ENCODE data around the gene FCMR.

The FCMR gene

DNA sequence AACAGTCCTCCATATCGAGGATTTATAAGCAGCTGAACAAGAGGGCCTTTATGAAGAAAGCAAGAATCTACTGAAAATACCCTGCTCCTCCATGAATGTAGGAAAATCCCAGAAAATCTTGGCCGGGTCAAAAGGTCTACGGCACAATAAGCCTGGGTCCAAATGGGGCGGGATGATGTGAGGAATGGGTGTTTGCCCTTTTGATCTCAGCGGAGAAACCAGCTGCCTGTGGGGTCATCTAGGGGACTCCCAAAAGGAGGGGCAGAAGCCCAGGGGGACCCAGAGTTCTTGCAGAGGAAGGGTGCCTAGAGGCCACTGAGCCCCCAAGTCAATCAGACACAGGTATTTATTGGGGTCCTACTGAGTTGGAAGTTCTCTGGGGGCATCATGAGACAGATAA, 35.9 kb upstream of the FCMR start:
- TF ChIP-seq EZH2phosphoT487 (IDR thresholded peaks at IDR 0.05; ENCODE audit: borderline replicate concordance) = no peak
- TF ChIP-seq, protein P1, sequence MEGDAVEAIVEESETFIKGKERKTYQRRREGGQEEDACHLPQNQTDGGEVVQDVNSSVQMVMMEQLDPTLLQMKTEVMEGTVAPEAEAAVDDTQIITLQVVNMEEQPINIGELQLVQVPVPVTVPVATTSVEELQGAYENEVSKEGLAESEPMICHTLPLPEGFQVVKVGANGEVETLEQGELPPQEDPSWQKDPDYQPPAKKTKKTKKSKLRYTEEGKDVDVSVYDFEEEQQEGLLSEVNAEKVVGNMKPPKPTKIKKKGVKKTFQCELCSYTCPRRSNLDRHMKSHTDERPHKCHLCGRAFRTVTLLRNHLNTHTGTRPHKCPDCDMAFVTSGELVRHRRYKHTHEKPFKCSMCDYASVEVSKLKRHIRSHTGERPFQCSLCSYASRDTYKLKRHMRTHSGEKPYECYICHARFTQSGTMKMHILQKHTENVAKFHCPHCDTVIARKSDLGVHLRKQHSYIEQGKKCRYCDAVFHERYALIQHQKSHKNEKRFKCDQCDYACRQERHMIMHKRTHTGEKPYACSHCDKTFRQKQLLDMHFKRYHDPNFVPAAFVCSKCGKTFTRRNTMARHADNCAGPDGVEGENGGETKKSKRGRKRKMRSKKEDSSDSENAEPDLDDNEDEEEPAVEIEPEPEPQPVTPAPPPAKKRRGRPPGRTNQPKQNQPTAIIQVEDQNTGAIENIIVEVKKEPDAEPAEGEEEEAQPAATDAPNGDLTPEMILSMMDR (conservative IDR thresholded peaks at IDR 0.05; ENCODE audit: low read length) = no peak
- no peaks in the 10 kb centered on the region for H3K9me3 ChIP-seq (ENCODE audit: insufficient read depth, low read depth, low read length)
- H3K4me2 ChIP-seq (ENCODE audit: low read depth, low read length, poor library complexity, severe bottlenecking) = no peak overlapping the region

DNA sequence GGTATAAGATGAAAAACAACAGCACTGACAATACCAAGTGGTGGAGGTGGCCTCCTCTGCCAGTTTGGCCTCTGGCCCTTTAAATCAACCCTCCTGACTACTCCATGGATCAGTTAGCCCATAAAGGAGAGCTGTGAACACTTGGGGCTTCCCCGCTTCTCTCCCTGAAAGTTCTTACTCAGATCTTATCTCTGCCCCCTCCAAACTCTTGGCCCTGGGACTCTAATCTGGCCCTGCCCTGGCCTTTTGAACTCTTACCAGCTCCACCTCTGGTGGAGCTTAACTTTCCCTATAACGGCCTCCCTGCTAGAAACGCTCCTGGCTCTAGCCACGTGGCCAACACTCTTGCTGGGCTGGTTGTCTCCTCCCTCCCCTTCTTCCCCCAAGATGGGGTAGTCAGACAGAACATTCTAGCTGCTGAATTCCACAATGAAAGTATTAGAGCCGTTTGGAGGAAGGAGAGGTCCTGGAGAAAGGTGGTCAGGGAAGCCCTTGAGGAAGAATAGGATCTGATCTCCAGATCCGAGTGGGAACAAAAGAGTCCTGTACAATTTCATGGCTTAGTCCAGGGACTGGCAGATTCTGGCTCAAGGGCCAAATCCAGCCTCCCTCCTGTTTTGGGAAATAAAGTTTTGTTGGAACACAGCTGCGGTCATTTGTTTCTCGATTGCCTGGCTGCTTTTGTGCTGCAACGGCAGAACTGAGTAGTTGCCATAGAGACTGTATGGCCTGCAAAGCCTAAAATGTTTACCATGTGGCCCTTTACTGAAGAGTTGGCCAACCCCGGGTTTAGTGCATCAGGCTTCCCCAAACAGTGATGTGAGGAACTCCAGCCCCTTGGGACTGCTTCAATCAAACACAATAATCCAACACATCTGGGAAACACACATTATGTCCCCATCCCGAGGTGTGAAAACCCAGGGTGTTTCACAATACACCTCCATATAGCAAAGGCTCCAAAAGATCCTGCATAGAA, 34.0 kb upstream of the FCMR start:
- Histone ChIP-seq H3K36me3 (ENCODE audit: insufficient read depth, low read length) (no peaks in the 10 kb centered on the region), H3K4me3 (ENCODE audit: low read length, poor library complexity, severe bottlenecking) (no peak overlapping the region), H3K9me3 (ENCODE audit: insufficient read depth, low read depth, low read length) (no peaks in the 10 kb centered on the region), H3F3A (ENCODE audit: low read depth) (no peaks in the 10 kb centered on the region), H3K9me2 (replicated peaks; ENCODE audit: low read depth, low read length) (no peaks in the 10 kb centered on the region), H4K20me1 (ENCODE audit: insufficient read depth, low read length, poor library complexity, severe bottlenecking) (no peaks in the 10 kb centered on the region), H2AFZ (ENCODE audit: low read length) (no peak overlapping the region), H3K9ac (ENCODE audit: low read depth, low read length, poor library complexity, severe bottlenecking) (no peak overlapping the region), H3K4me1 (ENCODE audit: insufficient read depth, low read length, poor library complexity, severe bottlenecking) (no peaks in the 10 kb centered on the region), H3K27me3 (ENCODE audit: insufficient read depth, low read length, poor library complexity, severe bottlenecking) (no peaks in the 10 kb centered on the region), H3K4me2 (ENCODE audit: low read depth, low read length, poor library complexity, severe bottlenecking) (no peak overlapping the region), H3K79me2 (ENCODE audit: insufficient read depth, low read length) (no peaks in the 10 kb centered on the region)
- TF ChIP-seq, protein P1 (conservative IDR thresholded peaks at IDR 0.05; ENCODE audit: low read length) = no peak
- TF ChIP-seq EZH2phosphoT487 (IDR thresholded peaks at IDR 0.05; ENCODE audit: borderline replicate concordance) = no peak

More for the DNA sequence above, 35.9 kb upstream of the FCMR start:
- Histone ChIP-seq H3F3A (ENCODE audit: low read depth) (no peaks in the 10 kb centered on the region), H3K9me2 (replicated peaks; ENCODE audit: low read depth, low read length) (no peaks in the 10 kb centered on the region), H2AFZ (ENCODE audit: low read length) (no peak overlapping the region), H3K36me3 (ENCODE audit: insufficient read depth, low read length) (no peaks in the 10 kb centered on the region), H3K4me1 (ENCODE audit: insufficient read depth, low read length, poor library complexity, severe bottlenecking) (peaks cover 6% of the 10 kb centered on the region), H3K27me3 (ENCODE audit: insufficient read depth, low read length, poor library complexity, severe bottlenecking) (no peaks in the 10 kb centered on the region), H3K79me2 (ENCODE audit: insufficient read depth, low read length) (no peaks in the 10 kb centered on the region), H3K4me3 (ENCODE audit: low read length, poor library complexity, severe bottlenecking) (no peak overlapping the region), H3K9ac (ENCODE audit: low read depth, low read length, poor library complexity, severe bottlenecking) (no peak overlapping the region), H4K20me1 (ENCODE audit: insufficient read depth, low read length, poor library complexity, severe bottlenecking) (no peaks in the 10 kb centered on the region)

DNA sequence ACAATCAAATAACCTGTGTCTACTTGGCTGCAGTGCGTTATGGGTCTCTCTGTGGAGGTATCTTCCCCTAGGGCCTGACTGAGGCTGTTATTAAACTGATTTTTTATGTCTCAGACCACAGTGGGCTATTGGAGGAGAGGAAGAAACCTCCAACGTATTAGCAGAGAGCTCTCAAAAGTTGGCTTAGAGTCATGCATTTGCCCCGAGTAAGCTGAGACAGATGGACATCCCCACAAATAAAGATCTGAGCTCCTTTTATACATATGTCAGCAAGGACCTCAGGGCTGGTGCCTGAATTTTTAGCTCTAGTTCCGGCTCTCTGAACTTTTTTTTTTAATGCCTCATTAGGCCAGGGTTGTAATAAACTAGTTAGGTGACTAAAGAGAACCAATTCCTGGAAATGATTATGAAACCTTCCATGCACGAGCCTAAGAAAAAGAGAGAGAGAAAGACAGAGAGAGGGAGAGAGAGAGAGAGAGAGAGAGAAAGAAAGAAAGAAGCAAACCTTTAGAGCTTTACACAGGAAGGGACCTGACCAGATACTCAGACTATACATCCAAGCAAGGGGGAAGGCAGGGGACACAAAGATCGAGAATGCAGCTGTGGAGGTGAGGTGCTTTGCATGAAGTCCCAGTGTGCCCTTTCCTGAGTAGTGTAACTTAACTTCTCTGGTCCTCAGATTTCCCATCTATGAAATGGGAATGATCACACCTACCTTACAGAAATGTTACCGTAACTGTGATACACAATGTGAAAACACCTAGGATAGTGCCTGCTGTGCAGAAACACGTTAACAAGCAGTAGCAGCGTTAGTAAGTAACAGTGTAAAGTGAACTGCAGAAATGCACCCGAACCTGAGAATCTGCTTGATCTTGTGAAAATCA, 33.0 kb upstream of the FCMR start:
- no peaks in the 10 kb centered on the region for H3K79me2 ChIP-seq (ENCODE audit: insufficient read depth, low read length)
- no peaks in the 10 kb centered on the region for H3K9me2 ChIP-seq (replicated peaks; ENCODE audit: low read depth, low read length)
- no peak overlapping the region for H3K4me2 ChIP-seq (ENCODE audit: low read depth, low read length, poor library complexity, severe bottlenecking)
- TF ChIP-seq EZH2phosphoT487 (IDR thresholded peaks at IDR 0.05; ENCODE audit: borderline replicate concordance) = no peak
- TF ChIP-seq, protein P1 (conservative IDR thresholded peaks at IDR 0.05; ENCODE audit: low read length) = no peak
- H3K9me3 ChIP-seq (ENCODE audit: insufficient read depth, low read depth, low read length) = no peaks in the 10 kb centered on the region
- H3K4me1 ChIP-seq (ENCODE audit: insufficient read depth, low read length, poor library complexity, severe bottlenecking) = no peaks in the 10 kb centered on the region
- no peak overlapping the region for H3K4me3 ChIP-seq (ENCODE audit: low read length, poor library complexity, severe bottlenecking)
- H3K27me3 ChIP-seq (ENCODE audit: insufficient read depth, low read length, poor library complexity, severe bottlenecking) = no peaks in the 10 kb centered on the region
- H3K9ac ChIP-seq (ENCODE audit: low read depth, low read length, poor library complexity, severe bottlenecking) = no peak overlapping the region
- H2AFZ ChIP-seq (ENCODE audit: low read length) = no peak overlapping the region
- no peaks in the 10 kb centered on the region for H3K36me3 ChIP-seq (ENCODE audit: insufficient read depth, low read length)
- no peaks in the 10 kb centered on the region for H4K20me1 ChIP-seq (ENCODE audit: insufficient read depth, low read length, poor library complexity, severe bottlenecking)
- no peaks in the 10 kb centered on the region for H3F3A ChIP-seq (ENCODE audit: low read depth)

Data from Loucy (cell line).